ENCODE measurements around the gene PLA2G4D.

- TF ChIP-seq CTCF (IDR thresholded peaks at IDR 0.05) (no peak), POLR2AphosphoS5 (IDR thresholded peaks at IDR 0.05; ENCODE audit: insufficient read depth in 1 of 2, low read depth in 1 of 2) (peak in 1 of 2 donors; percentile 71)
Measured at GRCh38 chr15:42035435-42035761, 59.0 kb downstream of the PLA2G4D start.
